ENCODE measurements around the gene MAGEB17. TPM values are rescaled to one million over a fixed set of nuclear protein-coding genes. Genes with fewer than 3 reads are reported as not detected.

Gene MAGEB17
- polyA plus RNA-seq, 1 of the 3 experiments (the other 2 are of a cell fraction): 0.13 TPM

- TF ChIP-seq, protein P1, sequence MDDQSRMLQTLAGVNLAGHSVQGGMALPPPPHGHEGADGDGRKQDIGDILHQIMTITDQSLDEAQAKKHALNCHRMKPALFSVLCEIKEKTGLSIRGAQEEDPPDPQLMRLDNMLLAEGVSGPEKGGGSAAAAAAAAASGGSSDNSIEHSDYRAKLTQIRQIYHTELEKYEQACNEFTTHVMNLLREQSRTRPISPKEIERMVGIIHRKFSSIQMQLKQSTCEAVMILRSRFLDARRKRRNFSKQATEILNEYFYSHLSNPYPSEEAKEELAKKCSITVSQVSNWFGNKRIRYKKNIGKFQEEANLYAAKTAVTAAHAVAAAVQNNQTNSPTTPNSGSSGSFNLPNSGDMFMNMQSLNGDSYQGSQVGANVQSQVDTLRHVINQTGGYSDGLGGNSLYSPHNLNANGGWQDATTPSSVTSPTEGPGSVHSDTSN (IDR thresholded peaks at IDR 0.05): no peak
- TF ChIP-seq JUND (IDR thresholded peaks at IDR 0.05) (no peak), FOSL2 (IDR thresholded peaks at IDR 0.05; ENCODE audit: borderline replicate concordance, low read depth) (no peak), MXI1 (IDR thresholded peaks at IDR 0.05; ENCODE audit: low read depth, low read length) (no peak), RFX5 (IDR thresholded peaks at IDR 0.05; ENCODE audit: low read length) (no peak), TAF1 (IDR thresholded peaks at IDR 0.05; ENCODE audit: borderline replicate concordance, low read depth, low read length) (no peak), SIN3A (IDR thresholded peaks at IDR 0.05; ENCODE audit: borderline replicate concordance, low read depth, low read length) (no peak), GABPA (IDR thresholded peaks at IDR 0.05; ENCODE audit: low read depth) (no peak), SMC3 (IDR thresholded peaks at IDR 0.05; ENCODE audit: low read depth, low read length) (no peak)
- TF ChIP-seq, protein P2, sequence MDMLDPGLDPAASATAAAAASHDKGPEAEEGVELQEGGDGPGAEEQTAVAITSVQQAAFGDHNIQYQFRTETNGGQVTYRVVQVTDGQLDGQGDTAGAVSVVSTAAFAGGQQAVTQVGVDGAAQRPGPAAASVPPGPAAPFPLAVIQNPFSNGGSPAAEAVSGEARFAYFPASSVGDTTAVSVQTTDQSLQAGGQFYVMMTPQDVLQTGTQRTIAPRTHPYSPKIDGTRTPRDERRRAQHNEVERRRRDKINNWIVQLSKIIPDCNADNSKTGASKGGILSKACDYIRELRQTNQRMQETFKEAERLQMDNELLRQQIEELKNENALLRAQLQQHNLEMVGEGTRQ (IDR thresholded peaks at IDR 0.05; ENCODE audit: borderline replicate concordance, low read depth, low read length): no peak
Observed at GRCh38 chrX:16136080-16136479, 31.2 kb upstream of the MAGEB17 start (continued).

- Histone ChIP-seq H2AFZ (ENCODE audit: low read depth) (no peak overlapping the region), H3K9me2 (no peaks in the 10 kb centered on the region), H3K9me3 (no peaks in the 10 kb centered on the region), H3K79me2 (ENCODE audit: insufficient read depth) (no peaks in the 10 kb centered on the region), H3K9ac (no peak overlapping the region), H3K36me3 (replicated peaks in 1 of 2; ENCODE audit: control insufficient read depth in 1 of 2, insufficient read depth in 2 of 2, low read length in 1 of 2) (no peaks in the 10 kb centered on the region), H3K4me3 (ENCODE audit: low read depth in 2 of 2, low read length in 1 of 2) (no peak overlapping the region), H3F3A (replicated peaks; ENCODE audit: insufficient read depth) (no peaks in the 10 kb centered on the region), H3K27ac (ENCODE audit: low read depth in 2 of 2, low read length in 1 of 2) (no peak overlapping the region), H3K27me3 (ENCODE audit: insufficient read depth) (no peaks in the 10 kb centered on the region), H4K20me1 (ENCODE audit: insufficient read depth) (no peaks in the 10 kb centered on the region), H3K4me2 (no peak overlapping the region), H3K4me1 (ENCODE audit: control insufficient read depth in 1 of 2, insufficient read depth in 2 of 2, low read depth in 1 of 2, low read length in 1 of 2) (no peaks in the 10 kb centered on the region)
- DNase-seq: no peak
- TF ChIP-seq EP300 (IDR thresholded peaks at IDR 0.05; ENCODE audit: borderline replicate concordance in 1 of 2, low read depth in 1 of 2, low read length in 1 of 2) (no peak), FOXM1 (IDR thresholded peaks at IDR 0.05; ENCODE audit: low read depth) (no peak), TCF12 (IDR thresholded peaks at IDR 0.05) (no peak), MEF2A (IDR thresholded peaks at IDR 0.05; ENCODE audit: borderline replicate concordance, low read depth) (no peak), RXRA (IDR thresholded peaks at IDR 0.05; ENCODE audit: borderline replicate concordance, low read depth) (no peak), RAD21 (IDR thresholded peaks at IDR 0.05; ENCODE audit: low read length) (no peak), POLR2AphosphoS5 (IDR thresholded peaks at IDR 0.05; ENCODE audit: low read depth, low read length) (no peak), RCOR1 (IDR thresholded peaks at IDR 0.05; ENCODE audit: low read length) (no peak)
- TF ChIP-seq, protein P1 (IDR thresholded peaks at IDR 0.05): no peak
- TF ChIP-seq, protein P3, sequence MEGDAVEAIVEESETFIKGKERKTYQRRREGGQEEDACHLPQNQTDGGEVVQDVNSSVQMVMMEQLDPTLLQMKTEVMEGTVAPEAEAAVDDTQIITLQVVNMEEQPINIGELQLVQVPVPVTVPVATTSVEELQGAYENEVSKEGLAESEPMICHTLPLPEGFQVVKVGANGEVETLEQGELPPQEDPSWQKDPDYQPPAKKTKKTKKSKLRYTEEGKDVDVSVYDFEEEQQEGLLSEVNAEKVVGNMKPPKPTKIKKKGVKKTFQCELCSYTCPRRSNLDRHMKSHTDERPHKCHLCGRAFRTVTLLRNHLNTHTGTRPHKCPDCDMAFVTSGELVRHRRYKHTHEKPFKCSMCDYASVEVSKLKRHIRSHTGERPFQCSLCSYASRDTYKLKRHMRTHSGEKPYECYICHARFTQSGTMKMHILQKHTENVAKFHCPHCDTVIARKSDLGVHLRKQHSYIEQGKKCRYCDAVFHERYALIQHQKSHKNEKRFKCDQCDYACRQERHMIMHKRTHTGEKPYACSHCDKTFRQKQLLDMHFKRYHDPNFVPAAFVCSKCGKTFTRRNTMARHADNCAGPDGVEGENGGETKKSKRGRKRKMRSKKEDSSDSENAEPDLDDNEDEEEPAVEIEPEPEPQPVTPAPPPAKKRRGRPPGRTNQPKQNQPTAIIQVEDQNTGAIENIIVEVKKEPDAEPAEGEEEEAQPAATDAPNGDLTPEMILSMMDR (IDR thresholded peaks at IDR 0.05): no peak
- TF ChIP-seq, protein P4, sequence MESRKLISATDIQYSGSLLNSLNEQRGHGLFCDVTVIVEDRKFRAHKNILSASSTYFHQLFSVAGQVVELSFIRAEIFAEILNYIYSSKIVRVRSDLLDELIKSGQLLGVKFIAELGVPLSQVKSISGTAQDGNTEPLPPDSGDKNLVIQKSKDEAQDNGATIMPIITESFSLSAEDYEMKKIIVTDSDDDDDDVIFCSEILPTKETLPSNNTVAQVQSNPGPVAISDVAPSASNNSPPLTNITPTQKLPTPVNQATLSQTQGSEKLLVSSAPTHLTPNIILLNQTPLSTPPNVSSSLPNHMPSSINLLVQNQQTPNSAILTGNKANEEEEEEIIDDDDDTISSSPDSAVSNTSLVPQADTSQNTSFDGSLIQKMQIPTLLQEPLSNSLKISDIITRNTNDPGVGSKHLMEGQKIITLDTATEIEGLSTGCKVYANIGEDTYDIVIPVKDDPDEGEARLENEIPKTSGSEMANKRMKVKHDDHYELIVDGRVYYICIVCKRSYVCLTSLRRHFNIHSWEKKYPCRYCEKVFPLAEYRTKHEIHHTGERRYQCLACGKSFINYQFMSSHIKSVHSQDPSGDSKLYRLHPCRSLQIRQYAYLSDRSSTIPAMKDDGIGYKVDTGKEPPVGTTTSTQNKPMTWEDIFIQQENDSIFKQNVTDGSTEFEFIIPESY (IDR thresholded peaks at IDR 0.05; ENCODE audit: borderline replicate concordance, low read depth): no peak
- TF ChIP-seq, protein P2 (IDR thresholded peaks at IDR 0.05; ENCODE audit: borderline replicate concordance, low read depth, low read length): no peak
- TF ChIP-seq, protein P5, sequence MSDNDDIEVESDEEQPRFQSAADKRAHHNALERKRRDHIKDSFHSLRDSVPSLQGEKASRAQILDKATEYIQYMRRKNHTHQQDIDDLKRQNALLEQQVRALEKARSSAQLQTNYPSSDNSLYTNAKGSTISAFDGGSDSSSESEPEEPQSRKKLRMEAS (IDR thresholded peaks at IDR 0.05; ENCODE audit: low read depth): no peak
- POLR2A ChIA-PET: no interaction called here
- CTCF ChIA-PET: interaction anchor here (1.1 to 1.6 kb wide), 2 partner anchors 14 to 206 kb away, joined by 3 to 6 read pairs; partner anchors contain the start of gene GRPR
Observed at GRCh38 chrX:16137416-16138107, 29.7 kb upstream of the MAGEB17 start.
